Sigmoid colon (tissue), 4 donors: ENCODE measurements around the gene MRGPRF.

Experiments used
- EP300 ChIP-seq, 4 donors: sonication (generic); formaldehyde crosslinking; IDR thresholded peaks; one replicate each; pipeline ENCODE4 v1.6.1; 2017; ENCODE audit warnings: antibody characterized with exemption in 4 of 4
- POLR2A ChIP-seq, 2 donors: fragments of 450-650 bp; IDR thresholded peaks; one replicate each; pipeline ENCODE4 v1.6.1; 2016; ENCODE audit warnings: antibody characterized with exemption in 2 of 2, mild to moderate bottlenecking in 2 of 2, moderate library complexity in 2 of 2
- POLR2AphosphoS5 ChIP-seq, 4 donors: sonication (generic); formaldehyde crosslinking; IDR thresholded peaks; one replicate each; pipeline ENCODE4 v1.6.1; 2017; ENCODE audit warnings: antibody characterized with exemption in 4 of 4
- TF ChIP-seq, protein P1 (sequence below), 4 experiments: fragments of 450-650 bp in 3 of 4; fragments of 200-600 bp in 1 of 4; IDR thresholded peaks; one replicate each; pipeline ENCODE4 v1.5.1; 2016 to 2019; ENCODE audit warnings: antibody characterized with exemption in 4 of 4, mild to moderate bottlenecking in 3 of 4, moderate library complexity in 2 of 4

- TF ChIP-seq, protein P1, sequence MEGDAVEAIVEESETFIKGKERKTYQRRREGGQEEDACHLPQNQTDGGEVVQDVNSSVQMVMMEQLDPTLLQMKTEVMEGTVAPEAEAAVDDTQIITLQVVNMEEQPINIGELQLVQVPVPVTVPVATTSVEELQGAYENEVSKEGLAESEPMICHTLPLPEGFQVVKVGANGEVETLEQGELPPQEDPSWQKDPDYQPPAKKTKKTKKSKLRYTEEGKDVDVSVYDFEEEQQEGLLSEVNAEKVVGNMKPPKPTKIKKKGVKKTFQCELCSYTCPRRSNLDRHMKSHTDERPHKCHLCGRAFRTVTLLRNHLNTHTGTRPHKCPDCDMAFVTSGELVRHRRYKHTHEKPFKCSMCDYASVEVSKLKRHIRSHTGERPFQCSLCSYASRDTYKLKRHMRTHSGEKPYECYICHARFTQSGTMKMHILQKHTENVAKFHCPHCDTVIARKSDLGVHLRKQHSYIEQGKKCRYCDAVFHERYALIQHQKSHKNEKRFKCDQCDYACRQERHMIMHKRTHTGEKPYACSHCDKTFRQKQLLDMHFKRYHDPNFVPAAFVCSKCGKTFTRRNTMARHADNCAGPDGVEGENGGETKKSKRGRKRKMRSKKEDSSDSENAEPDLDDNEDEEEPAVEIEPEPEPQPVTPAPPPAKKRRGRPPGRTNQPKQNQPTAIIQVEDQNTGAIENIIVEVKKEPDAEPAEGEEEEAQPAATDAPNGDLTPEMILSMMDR (IDR thresholded peaks at IDR 0.05), result no peak
- TF ChIP-seq POLR2AphosphoS5 (IDR thresholded peaks at IDR 0.05) (no peak), EP300 (IDR thresholded peaks at IDR 0.05) (no peak), POLR2A (IDR thresholded peaks at IDR 0.05) (no peak)
Observed at GRCh38 chr11:69011624-69012091, 1.4 kb downstream of the MRGPRF start.
